ENCODE results near the gene POLDIP2. TPM values are rescaled to one million over a fixed set of nuclear protein-coding genes. Genes with fewer than 3 reads are reported as not detected.
A peak's percentile ranks its signal among the peaks of the same experiment; 100 is the strongest.

POLDIP2 gene
- total and polyA plus RNA-seq, 10 of the 15 experiments (the other 5 are each of a cell fraction or from before 2014, with no cell fraction given), result 22.8 to 196 (median 121) TPM

DNA sequence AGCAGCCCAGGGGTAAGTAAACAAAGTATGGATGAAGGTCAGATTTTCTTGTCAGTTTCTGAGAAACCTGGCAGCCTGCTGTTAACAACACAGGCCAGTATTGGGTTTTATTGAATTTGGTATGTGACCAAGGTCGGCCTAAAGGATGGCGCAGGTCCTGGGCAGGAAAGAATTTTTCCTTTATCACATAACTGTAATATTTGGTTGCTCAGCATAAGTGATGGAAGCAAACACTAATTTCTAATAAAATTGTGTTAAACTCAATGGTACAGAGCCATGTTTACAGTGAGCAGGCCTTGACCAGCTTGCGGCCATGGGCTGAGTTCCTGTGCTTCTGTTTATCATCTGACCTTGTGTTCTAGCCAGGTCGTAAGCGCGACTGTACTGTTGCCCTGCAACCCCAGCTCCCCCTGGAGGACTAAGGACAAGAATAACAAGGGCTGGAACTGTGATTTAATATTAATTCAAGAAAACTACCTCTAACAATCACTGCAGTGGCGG lies 10.5 kb downstream of the POLDIP2 start:
- FAIRE-seq, result no peak
- no peak overlapping the region for H3K4me2 ChIP-seq (ENCODE audit: control insufficient read depth, insufficient read depth)

More for the DNA sequence above, 10.5 kb downstream of the POLDIP2 start:
- Histone ChIP-seq H3K27ac (ENCODE audit: control insufficient read depth, insufficient read depth) (no peak overlapping the region), H3K9me3 (replicated peaks; ENCODE audit: control insufficient read depth, insufficient read depth, low read length) (no peaks in the 10 kb centered on the region), H3K9ac (ENCODE audit: control insufficient read depth, insufficient read depth, low read length) (no peak overlapping the region), H4K20me1 (ENCODE audit: control insufficient read depth, insufficient read depth) (no peaks in the 10 kb centered on the region), H3K79me2 (ENCODE audit: control insufficient read depth, insufficient read depth, low read length) (no peaks in the 10 kb centered on the region), H3K36me3 (ENCODE audit: control insufficient read depth in 2 of 2, insufficient read depth in 2 of 2, low read length in 1 of 2) (peaks cover 18 to 30% of the 10 kb centered on the region in 2 experiments), H3K27me3 (replicated peaks in 1 of 2; ENCODE audit: control insufficient read depth in 2 of 2, insufficient read depth in 2 of 2, low read length in 1 of 2) (no peaks in the 10 kb centered on the region), H2AFZ (ENCODE audit: control insufficient read depth, low read depth, low read length) (no peak overlapping the region), H3K4me3 (no peak overlapping the region), H3K4me1 (ENCODE audit: control insufficient read depth, insufficient read depth, low read length) (no peaks in the 10 kb centered on the region)
- RAD21 ChIA-PET (ENCODE audit: unreplicated experiment), result no interaction called here
- TF ChIP-seq TCF3 (IDR thresholded peaks at IDR 0.05; ENCODE audit: borderline replicate concordance, insufficient read depth, low read depth, low read length) (no peak), RAD21 (IDR thresholded peaks at IDR 0.05; ENCODE audit: insufficient read depth, low read depth, low read length) (peak; percentile 36; the same call in 1 of the 2 replicates), SREBF1 (IDR thresholded peaks at IDR 0.05; ENCODE audit: low read length) (no peak), HDAC2 (IDR thresholded peaks at IDR 0.05) (no peak), JUND (IDR thresholded peaks at IDR 0.05; ENCODE audit: low read depth, low read length) (no peak), FOXK2 (IDR thresholded peaks at IDR 0.05) (no peak), NBN (IDR thresholded peaks at IDR 0.05) (no peak), BCL11A (IDR thresholded peaks at IDR 0.05; ENCODE audit: low read depth, low read length) (no peak), ETV6 (conservative IDR thresholded peaks at IDR 0.05 in 1 of 2, IDR thresholded peaks at IDR 0.05 in 1 of 2; ENCODE audit: borderline replicate concordance in 1 of 2, low read depth in 1 of 2) (no peak), TBL1XR1 (IDR thresholded peaks at IDR 0.05; ENCODE audit: low read depth, low read length) (no peak), PAX8 (IDR thresholded peaks at IDR 0.05) (no peak)
- TF ChIP-seq, protein P1, sequence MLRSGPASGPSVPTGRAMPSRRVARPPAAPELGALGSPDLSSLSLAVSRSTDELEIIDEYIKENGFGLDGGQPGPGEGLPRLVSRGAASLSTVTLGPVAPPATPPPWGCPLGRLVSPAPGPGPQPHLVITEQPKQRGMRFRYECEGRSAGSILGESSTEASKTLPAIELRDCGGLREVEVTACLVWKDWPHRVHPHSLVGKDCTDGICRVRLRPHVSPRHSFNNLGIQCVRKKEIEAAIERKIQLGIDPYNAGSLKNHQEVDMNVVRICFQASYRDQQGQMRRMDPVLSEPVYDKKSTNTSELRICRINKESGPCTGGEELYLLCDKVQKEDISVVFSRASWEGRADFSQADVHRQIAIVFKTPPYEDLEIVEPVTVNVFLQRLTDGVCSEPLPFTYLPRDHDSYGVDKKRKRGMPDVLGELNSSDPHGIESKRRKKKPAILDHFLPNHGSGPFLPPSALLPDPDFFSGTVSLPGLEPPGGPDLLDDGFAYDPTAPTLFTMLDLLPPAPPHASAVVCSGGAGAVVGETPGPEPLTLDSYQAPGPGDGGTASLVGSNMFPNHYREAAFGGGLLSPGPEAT (IDR thresholded peaks at IDR 0.05; ENCODE audit: low read depth), result no peak
- TF ChIP-seq, protein P2, sequence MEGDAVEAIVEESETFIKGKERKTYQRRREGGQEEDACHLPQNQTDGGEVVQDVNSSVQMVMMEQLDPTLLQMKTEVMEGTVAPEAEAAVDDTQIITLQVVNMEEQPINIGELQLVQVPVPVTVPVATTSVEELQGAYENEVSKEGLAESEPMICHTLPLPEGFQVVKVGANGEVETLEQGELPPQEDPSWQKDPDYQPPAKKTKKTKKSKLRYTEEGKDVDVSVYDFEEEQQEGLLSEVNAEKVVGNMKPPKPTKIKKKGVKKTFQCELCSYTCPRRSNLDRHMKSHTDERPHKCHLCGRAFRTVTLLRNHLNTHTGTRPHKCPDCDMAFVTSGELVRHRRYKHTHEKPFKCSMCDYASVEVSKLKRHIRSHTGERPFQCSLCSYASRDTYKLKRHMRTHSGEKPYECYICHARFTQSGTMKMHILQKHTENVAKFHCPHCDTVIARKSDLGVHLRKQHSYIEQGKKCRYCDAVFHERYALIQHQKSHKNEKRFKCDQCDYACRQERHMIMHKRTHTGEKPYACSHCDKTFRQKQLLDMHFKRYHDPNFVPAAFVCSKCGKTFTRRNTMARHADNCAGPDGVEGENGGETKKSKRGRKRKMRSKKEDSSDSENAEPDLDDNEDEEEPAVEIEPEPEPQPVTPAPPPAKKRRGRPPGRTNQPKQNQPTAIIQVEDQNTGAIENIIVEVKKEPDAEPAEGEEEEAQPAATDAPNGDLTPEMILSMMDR (IDR thresholded peaks at IDR 0.05 in 2 of 3, conservative IDR thresholded peaks at IDR 0.05 in 1 of 3; ENCODE audit: control insufficient read depth in 2 of 3, extremely low read depth in 1 of 3, insufficient read depth in 1 of 3, low read depth in 3 of 3, low read length in 3 of 3), result peak; percentile 11 to 20 (median 19); a peak in 1 of 6 replicates
- in situ Hi-C loops (cut with MboI), result no loop called here
- POLR2A ChIA-PET, result interaction anchor here (0.5 kb wide), 1 partner anchor 197 kb away, joined by 7 read pairs; no protein-coding TSS in a partner anchor
- no TSS peak for BruUV-seq (replicated peaks)
- CTCF ChIA-PET, result interaction anchor here (0.7 to 1.2 kb wide), 2 partner anchors 11 to 199 kb away, joined by 3 read pairs; partner anchors contain the start of genes IFT20 and TNFAIP1
- DNase-seq (ENCODE audit: low read depth, low spot score) (no peak), ATAC-seq (0 out of 3 replicates have a peak, but pooled peaks have one; percentile 38)
- SMC1A ChIA-PET (ENCODE audit: uncharacterized antibody, unreplicated experiment), result interaction anchor here (1.4 kb wide), 1 partner anchor 11 kb away, joined by 3 read pairs; the partner anchor contains the start of genes IFT20 and TNFAIP1
- 99% methylated on average over 7 of the region's 7 CpGs for WGBS (ENCODE audit: insufficient coverage, insufficient replicate concordance, low lambda C conversion rate, missing lambda C conversion rate)
- intact Hi-C loops (cut with micrococcal nuclease; ENCODE audit: unreplicated experiment), result no loop called here

Measured in GM12878 (cell line).